Testis (tissue), 3 donors: Measurements from ENCODE around the gene ZKSCAN7. TPM values are rescaled to one million over a fixed set of nuclear protein-coding genes. Genes with fewer than 3 reads are reported as not detected.

Experiments used
- DNase-seq: peaks from one replicate; pipeline ENCODE4 v3.0.0-alpha.2; 2019
- H3K27ac ChIP-seq, 2 donors: fragments of 200-600 bp; sonication (generic); one replicate each; pipeline ENCODE4 v1.5.1; 2019
- H3K27me3 ChIP-seq: fragments of 200-600 bp; sonication (generic); one replicate; pipeline ENCODE4 v1.5.1; 2019
- H3K36me3 ChIP-seq: fragments of 200-600 bp; sonication (generic); one replicate; pipeline ENCODE4 v1.5.1; 2017; ENCODE audit warnings: low read depth; ENCODE audit errors: missing control alignments
- H3K4me1 ChIP-seq: fragments of 200-600 bp; sonication (generic); one replicate; pipeline ENCODE4 v1.5.1; 2019
- H3K4me3 ChIP-seq, 2 donors: fragments of 200-600 bp; sonication (generic); one replicate each; pipeline ENCODE4 v1.5.1; 2017 to 2019
- H3K9me3 ChIP-seq: fragments of 200-600 bp; sonication (generic); one replicate; pipeline ENCODE4 v1.5.1; 2017
- POLR2A ChIP-seq: fragments of 450-650 bp; IDR thresholded peaks from one replicate; pipeline ENCODE4 v1.6.1; 2017; ENCODE audit warnings: antibody characterized with exemption, mild to moderate bottlenecking, moderate library complexity
- WGBS, 2 donors: methylation state at CpG; one replicate each; pipeline ENCODE4 v1.1.5; 2018; 5-methylcytosine and 5-hydroxymethylcytosine counted together
- intact Hi-C: fragments of 100-400 bp; cut with DNase I; formaldehyde crosslinking; loops from one replicate; pipeline ENCODE4 v1.15.1; 2023; ENCODE audit warnings: low total_unique reads
- polyA plus RNA-seq: library from polyadenylated mRNA; stranded (reverse); fragments of 350-450 nt; fragmentation: Illumina TruSeq; extraction: RNeasy Lipid Tissue Mini Kit (QIAGEN cat#74804); gene quantifications from one replicate; pipeline ENCODE4 v1.2.3, GENCODE V29; 2014; ENCODE audit warnings: low read depth, low replicate concordance; ENCODE audit not compliant: insufficient read depth
- total RNA-seq, 2 donors: library from RNA; depleted of rRNA; stranded (reverse); fragments of >200 nt; gene quantifications; one replicate each; pipeline ENCODE4 v1.2.3, GENCODE V29; 2016
- TF ChIP-seq, protein P1 (sequence below), 3 experiments: fragments of 450-650 bp in 2 of 3; fragments of 200-600 bp in 1 of 3; sonication (generic) in 1 of 3; IDR thresholded peaks; one replicate each; pipeline ENCODE4 v1.5.1; 2016 to 2019; ENCODE audit warnings: antibody characterized with exemption in 3 of 3, mild to moderate bottlenecking in 2 of 3, moderate library complexity in 1 of 3

Gene ZKSCAN7
- total and polyA plus RNA-seq, 3 donors from 2014 or later: 11.5 to 26.4 (median 20.1) TPM

DNA sequence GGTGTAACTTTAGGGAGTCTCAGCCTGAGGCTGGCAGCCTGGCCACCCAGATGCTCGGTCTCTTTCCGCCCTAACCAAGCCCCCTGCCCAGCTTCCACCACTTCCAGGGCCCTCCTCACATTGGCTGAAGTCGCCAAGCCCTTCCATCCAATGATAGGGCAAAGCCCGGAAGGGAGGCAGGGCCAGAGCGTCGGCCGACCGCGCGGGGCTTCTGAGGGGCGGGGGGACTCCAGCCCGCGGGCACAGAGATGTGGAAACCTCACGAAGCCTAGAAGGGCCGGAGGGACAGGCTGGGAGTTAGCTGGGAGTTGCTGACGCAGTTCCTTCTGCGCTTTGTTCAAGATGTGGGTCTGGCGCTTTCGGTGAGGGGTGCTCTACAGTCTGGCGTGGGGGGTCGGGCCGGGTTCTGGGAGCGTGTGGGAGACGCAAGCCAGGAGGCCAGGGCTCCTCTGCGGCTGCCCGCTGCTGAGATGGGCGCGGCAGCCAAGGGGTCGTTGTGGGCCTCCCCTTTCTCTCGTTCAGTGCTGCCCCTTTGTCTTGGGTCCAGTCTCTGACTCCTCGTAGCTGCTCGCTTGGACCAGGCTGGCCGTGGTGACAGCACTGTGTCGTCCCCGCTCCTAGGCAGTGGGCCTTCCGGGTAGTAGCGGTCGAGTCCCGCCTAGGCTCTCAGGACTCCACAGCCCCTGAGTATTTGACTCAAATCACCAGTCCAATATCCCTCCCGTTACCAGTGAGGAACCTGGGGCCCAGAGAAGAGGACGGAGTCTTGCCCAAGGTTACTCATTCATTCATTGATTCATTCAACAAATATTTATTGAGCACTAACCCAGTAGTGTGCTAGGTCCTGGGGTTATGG is 29.9 kb downstream of the ZKSCAN7 start, which contains the start of gene ZNF660:
ZNF660 (plus strand) TSS at position 319 of the 856 bp plus-strand sequence. CDS start 9,230 bp downstream, outside the sequence.
- DNase-seq: peak; percentile 58
- Histone ChIP-seq H3K36me3 (no peaks in the 10 kb centered on the region), H3K27ac (peak within 1 kb of the TSS; percentile 45 to 75), H3K4me1 (peaks cover 2% of the 10 kb centered on the region), H3K9me3 (no peaks in the 10 kb centered on the region), H3K27me3 (no peaks in the 10 kb centered on the region), H3K4me3 (peak within 1 kb of the TSS; percentile 61 to 66)
- WGBS, 2 donors: 1% methylated on average over 21 to 41 of the region's 41 CpGs
- intact Hi-C loops: no loop called here
- TF ChIP-seq, protein P1, sequence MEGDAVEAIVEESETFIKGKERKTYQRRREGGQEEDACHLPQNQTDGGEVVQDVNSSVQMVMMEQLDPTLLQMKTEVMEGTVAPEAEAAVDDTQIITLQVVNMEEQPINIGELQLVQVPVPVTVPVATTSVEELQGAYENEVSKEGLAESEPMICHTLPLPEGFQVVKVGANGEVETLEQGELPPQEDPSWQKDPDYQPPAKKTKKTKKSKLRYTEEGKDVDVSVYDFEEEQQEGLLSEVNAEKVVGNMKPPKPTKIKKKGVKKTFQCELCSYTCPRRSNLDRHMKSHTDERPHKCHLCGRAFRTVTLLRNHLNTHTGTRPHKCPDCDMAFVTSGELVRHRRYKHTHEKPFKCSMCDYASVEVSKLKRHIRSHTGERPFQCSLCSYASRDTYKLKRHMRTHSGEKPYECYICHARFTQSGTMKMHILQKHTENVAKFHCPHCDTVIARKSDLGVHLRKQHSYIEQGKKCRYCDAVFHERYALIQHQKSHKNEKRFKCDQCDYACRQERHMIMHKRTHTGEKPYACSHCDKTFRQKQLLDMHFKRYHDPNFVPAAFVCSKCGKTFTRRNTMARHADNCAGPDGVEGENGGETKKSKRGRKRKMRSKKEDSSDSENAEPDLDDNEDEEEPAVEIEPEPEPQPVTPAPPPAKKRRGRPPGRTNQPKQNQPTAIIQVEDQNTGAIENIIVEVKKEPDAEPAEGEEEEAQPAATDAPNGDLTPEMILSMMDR (IDR thresholded peaks at IDR 0.05): no peak
- TF ChIP-seq POLR2A: no peak

DNA sequence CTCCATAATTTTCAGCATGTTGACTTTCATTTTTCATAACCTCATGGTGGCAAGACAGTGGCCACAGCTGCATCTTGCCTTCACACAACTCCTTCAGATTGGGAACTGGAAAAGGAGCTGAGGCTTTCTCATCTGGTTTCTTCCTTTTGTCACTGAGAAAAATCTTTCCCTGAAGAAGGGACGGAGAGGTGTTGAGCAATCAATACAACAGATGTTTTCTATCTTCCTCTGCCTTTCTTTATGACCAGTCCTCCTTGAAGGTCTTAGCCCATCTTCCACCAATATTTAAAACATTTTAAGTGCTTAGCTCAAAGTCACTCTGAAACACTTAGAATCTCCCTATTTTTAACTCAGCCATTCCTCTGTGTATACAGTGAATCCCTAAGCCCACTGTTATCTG is 41.6 kb downstream of the ZKSCAN7 start:
- H3K4me1 ChIP-seq: no peaks in the 10 kb centered on the region

DNA sequence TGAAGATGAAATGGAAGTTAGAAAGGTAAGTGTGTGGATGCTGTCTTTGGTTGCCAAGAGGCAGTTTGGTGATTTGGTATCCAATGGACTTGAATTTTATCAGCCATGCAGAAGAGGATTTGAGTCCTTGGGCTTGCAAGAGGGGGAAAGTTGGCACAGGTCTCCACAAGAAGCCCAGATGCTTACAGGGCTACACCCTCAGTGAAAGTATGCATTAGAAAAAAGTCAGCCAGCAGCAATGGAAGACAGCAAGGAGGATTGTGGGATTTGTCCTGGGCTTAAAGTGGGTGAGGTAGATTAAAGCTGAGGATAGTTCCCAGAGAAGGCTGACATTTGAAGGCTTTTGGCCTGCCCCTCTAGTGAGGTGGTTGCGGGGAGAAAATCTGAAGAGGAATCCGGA is 46.8 kb downstream of the ZKSCAN7 start:
- intact Hi-C loops: no loop called here
- DNase-seq: no peak
- Histone ChIP-seq H3K9me3 (no peaks in the 10 kb centered on the region), H3K27ac (no peak overlapping the region), H3K27me3 (no peaks in the 10 kb centered on the region), H3K36me3 (no peaks in the 10 kb centered on the region), H3K4me3 (no peak overlapping the region), H3K4me1 (no peaks in the 10 kb centered on the region)
- WGBS, 2 donors: 94 to 100% methylated on average over 2 of the region's 2 CpGs
- TF ChIP-seq, protein P1 (IDR thresholded peaks at IDR 0.05): no peak
- TF ChIP-seq POLR2A: no peak

More for the DNA sequence above, 41.6 kb downstream of the ZKSCAN7 start:
- Histone ChIP-seq H3K27ac (no peak overlapping the region), H3K4me3 (no peak overlapping the region), H3K27me3 (no peaks in the 10 kb centered on the region), H3K9me3 (no peaks in the 10 kb centered on the region), H3K36me3 (no peaks in the 10 kb centered on the region)
- no peak for TF ChIP-seq POLR2A
- TF ChIP-seq, protein P1 (IDR thresholded peaks at IDR 0.05): no peak
- 86 to 90% methylated on average over 1 of the region's 1 CpG for WGBS, 2 donors
- intact Hi-C loops: no loop called here
- DNase-seq: no peak

DNA sequence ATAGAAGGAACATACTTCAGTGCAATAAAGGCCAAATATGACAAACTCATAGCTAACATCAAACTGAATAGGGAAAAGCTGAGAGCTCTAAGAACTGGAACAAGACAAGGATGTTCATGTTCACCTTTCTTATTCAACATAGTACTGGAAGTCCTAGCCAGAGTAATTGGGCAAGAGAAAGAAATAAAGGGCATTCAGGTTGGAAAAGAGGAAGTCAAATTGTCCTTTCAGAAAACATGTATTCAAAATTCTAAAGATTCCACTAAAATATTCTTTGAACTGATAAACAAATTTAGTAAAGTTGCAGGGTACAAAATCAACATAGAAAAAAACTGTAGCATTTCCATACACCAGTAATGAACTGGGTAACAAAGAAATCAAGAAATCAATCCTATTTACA is 57.7 kb downstream of the ZKSCAN7 start:
- intact Hi-C loops: no loop called here
- no peak overlapping the region for H3K27ac ChIP-seq
- no peaks in the 10 kb centered on the region for H3K36me3 ChIP-seq
- H3K9me3 ChIP-seq: no peaks in the 10 kb centered on the region
- no peak for TF ChIP-seq POLR2A
- TF ChIP-seq, protein P1 (IDR thresholded peaks at IDR 0.05): no peak
- H3K4me3 ChIP-seq: no peak overlapping the region
- no peak for DNase-seq
- no peaks in the 10 kb centered on the region for H3K27me3 ChIP-seq
- no peaks in the 10 kb centered on the region for H3K4me1 ChIP-seq

Other genes with a start within 250 kb of the ZKSCAN7 start
- gene TCAIM, start 216.4 kb upstream of the ZKSCAN7 start, total RNA-seq: 10 to 100 TPM; 28.3 to 33.5 TPM
- 12.3 TPM for gene TCAIM, start 216.4 kb upstream of the ZKSCAN7 start, polyA plus RNA-seq
- gene ZNF445, start 77.5 kb upstream of the ZKSCAN7 start, total RNA-seq: 10 to 100 TPM; 15.0 to 15.8 TPM
- gene ZNF445, start 77.5 kb upstream of the ZKSCAN7 start, polyA plus RNA-seq: 8.5 TPM
- 1 to 10 TPM; 3.8 to 5.9 TPM for gene ZNF660, start 29.8 kb downstream of the ZKSCAN7 start, total RNA-seq
- gene ZNF660, start 29.8 kb downstream of the ZKSCAN7 start, polyA plus RNA-seq: 4.1 TPM
- gene ZNF197, start 69.8 kb downstream of the ZKSCAN7 start, total RNA-seq: 10 to 100 TPM; 21.1 to 23.6 TPM
- gene ZNF197, start 69.8 kb downstream of the ZKSCAN7 start, polyA plus RNA-seq: 11.9 TPM
- 10 to 100 TPM; 19.8 to 26.6 TPM for gene ZNF35, start 93.5 kb downstream of the ZKSCAN7 start, total RNA-seq
- 20.3 TPM for gene ZNF35, start 93.5 kb downstream of the ZKSCAN7 start, polyA plus RNA-seq
- 10 to 100 TPM; 10.8 to 13.3 TPM for gene ZNF502, start 157.5 kb downstream of the ZKSCAN7 start, total RNA-seq
- 9.0 TPM for gene ZNF502, start 157.5 kb downstream of the ZKSCAN7 start, polyA plus RNA-seq
- 10 to 100 TPM; 10.2 to 12.3 TPM for gene ZNF501, start 174.4 kb downstream of the ZKSCAN7 start, total RNA-seq
- 9.2 TPM for gene ZNF501, start 174.4 kb downstream of the ZKSCAN7 start, polyA plus RNA-seq
- gene KIAA1143, start 206.4 kb downstream of the ZKSCAN7 start, total RNA-seq: 10 to 100 TPM; 14.6 to 15.1 TPM
- 14.3 TPM for gene KIAA1143, start 206.4 kb downstream of the ZKSCAN7 start, polyA plus RNA-seq
- 10 to 100 TPM; 10.1 to 26.5 TPM for gene KIF15, start 206.6 kb downstream of the ZKSCAN7 start, total RNA-seq
- gene KIF15, start 206.6 kb downstream of the ZKSCAN7 start, polyA plus RNA-seq: 16.7 TPM